ENCODE measurements around the gene ZNF385B.

The ZNF385B gene

GRCh38 chr2:179518830-179519229 is 342.6 kb downstream of the ZNF385B start:
- Histone ChIP-seq H2BK15ac (ENCODE audit: low read depth, poor library complexity, severe bottlenecking) (no peak overlapping the region), H3K79me1 (replicated peaks; ENCODE audit: low read length, poor library complexity, severe bottlenecking) (no peaks in the 10 kb centered on the region), H3K4ac (ENCODE audit: low read depth in 1 of 2, low read length in 2 of 2) (no peak overlapping the region), H3K9ac (ENCODE audit: low read length) (no peak overlapping the region), H3K27me3 (ENCODE audit: control insufficient read depth in 1 of 2, insufficient read depth in 1 of 2, low read length in 2 of 2) (no peaks in the 10 kb centered on the region), H2BK12ac (ENCODE audit: low read length in 2 of 2) (no peak overlapping the region), H3K14ac (ENCODE audit: low read length in 2 of 2) (no peak overlapping the region), H3K4me1 (ENCODE audit: control insufficient read depth, insufficient read depth, low read depth, low read length) (peaks cover 2% of the 10 kb centered on the region), H4K8ac (ENCODE audit: low read length) (no peak overlapping the region), H2AK5ac (ENCODE audit: low read length, severe bottlenecking) (no peak overlapping the region), H3K18ac (ENCODE audit: low read depth in 1 of 2, low read length in 2 of 2) (no peak overlapping the region), H2BK5ac (ENCODE audit: low read depth, low read length, poor library complexity, severe bottlenecking) (no peak overlapping the region), H3K23ac (ENCODE audit: low read length in 2 of 2) (no peak overlapping the region), H3K27ac (ENCODE audit: low read length, poor library complexity, severe bottlenecking) (no peak overlapping the region), H3K36me3 (ENCODE audit: control insufficient read depth in 1 of 2, insufficient read depth in 2 of 2, low read depth in 1 of 2, low read length in 2 of 2) (no peaks in the 10 kb centered on the region), H2AFZ (ENCODE audit: low read depth, low read length) (no peak overlapping the region), H3K9me3 (ENCODE audit: control insufficient read depth, low read length) (peaks cover 6% of the 10 kb centered on the region), H3K4me3 (ENCODE audit: insufficient read depth in 1 of 2, low read depth in 1 of 2, low read length in 2 of 2) (no peak overlapping the region), H2BK120ac (ENCODE audit: low read depth, low read length) (no peak overlapping the region), H3K4me2 (ENCODE audit: low read length, poor library complexity, severe bottlenecking) (no peak overlapping the region), H4K91ac (ENCODE audit: low read length) (no peak overlapping the region)
- WGBS, result 92% methylated on average over 4 of the region's 4 CpGs
- no peak for DNase-seq

- no peak overlapping the region for H4K91ac ChIP-seq (ENCODE audit: low read length)
Observed at GRCh38 chr2:179513181-179513580, 348.2 kb downstream of the ZNF385B start.

GRCh38 chr2:179512281-179513035 is 349.0 kb downstream of the ZNF385B start:
- Histone ChIP-seq H3K4me2 (ENCODE audit: low read length, poor library complexity, severe bottlenecking) (no peak overlapping the region), H2BK5ac (ENCODE audit: low read depth, low read length, poor library complexity, severe bottlenecking) (no peak overlapping the region), H2AFZ (ENCODE audit: low read depth, low read length) (no peak overlapping the region), H3K27me3 (ENCODE audit: control insufficient read depth in 1 of 2, insufficient read depth in 1 of 2, low read length in 2 of 2) (no peaks in the 10 kb centered on the region), H3K4me3 (ENCODE audit: insufficient read depth in 1 of 2, low read depth in 1 of 2, low read length in 2 of 2) (no peak overlapping the region), H3K14ac (ENCODE audit: low read length in 2 of 2) (no peak overlapping the region), H2BK120ac (ENCODE audit: low read depth, low read length) (no peak overlapping the region), H3K4ac (ENCODE audit: low read depth in 1 of 2, low read length in 2 of 2) (no peak overlapping the region), H3K9me3 (ENCODE audit: control insufficient read depth, low read length) (peaks cover 8% of the 10 kb centered on the region), H3K79me1 (replicated peaks; ENCODE audit: low read length, poor library complexity, severe bottlenecking) (no peaks in the 10 kb centered on the region), H3K4me1 (ENCODE audit: control insufficient read depth, insufficient read depth, low read depth, low read length) (no peaks in the 10 kb centered on the region), H4K8ac (ENCODE audit: low read length) (no peak overlapping the region), H3K36me3 (ENCODE audit: control insufficient read depth in 1 of 2, insufficient read depth in 2 of 2, low read depth in 1 of 2, low read length in 2 of 2) (no peaks in the 10 kb centered on the region), H3K27ac (ENCODE audit: low read length, poor library complexity, severe bottlenecking) (no peak overlapping the region), H3K23ac (ENCODE audit: low read length in 2 of 2) (no peak overlapping the region), H3K9ac (ENCODE audit: low read length) (no peak overlapping the region), H3K18ac (ENCODE audit: low read depth in 1 of 2, low read length in 2 of 2) (no peak overlapping the region), H2AK5ac (ENCODE audit: low read length, severe bottlenecking) (no peak overlapping the region), H2BK12ac (ENCODE audit: low read length in 2 of 2) (no peak overlapping the region), H2BK15ac (ENCODE audit: low read depth, poor library complexity, severe bottlenecking) (no peak overlapping the region), H4K91ac (ENCODE audit: low read length) (no peak overlapping the region)
- 71% methylated on average over 1 of the region's 1 CpG for WGBS
- DNase-seq, result no peak

More at GRCh38 chr2:179513181-179513580, 348.2 kb downstream of the ZNF385B start:
- no peak overlapping the region for H2BK12ac ChIP-seq (ENCODE audit: low read length in 2 of 2)
- no peak overlapping the region for H3K4me2 ChIP-seq (ENCODE audit: low read length, poor library complexity, severe bottlenecking)
- H2AK5ac ChIP-seq (ENCODE audit: low read length, severe bottlenecking), result no peak overlapping the region
- no peak overlapping the region for H3K4ac ChIP-seq (ENCODE audit: low read depth in 1 of 2, low read length in 2 of 2)
- H4K8ac ChIP-seq (ENCODE audit: low read length), result no peak overlapping the region
- no peak overlapping the region for H3K18ac ChIP-seq (ENCODE audit: low read depth in 1 of 2, low read length in 2 of 2)
- H2BK15ac ChIP-seq (ENCODE audit: low read depth, poor library complexity, severe bottlenecking), result no peak overlapping the region
- H3K27ac ChIP-seq (ENCODE audit: low read length, poor library complexity, severe bottlenecking), result no peak overlapping the region
- H3K23ac ChIP-seq (ENCODE audit: low read length in 2 of 2), result no peak overlapping the region
- H2BK5ac ChIP-seq (ENCODE audit: low read depth, low read length, poor library complexity, severe bottlenecking), result no peak overlapping the region
- H2BK120ac ChIP-seq (ENCODE audit: low read depth, low read length), result no peak overlapping the region
- no peaks in the 10 kb centered on the region for H3K4me1 ChIP-seq (ENCODE audit: control insufficient read depth, insufficient read depth, low read depth, low read length)
- H3K9ac ChIP-seq (ENCODE audit: low read length), result no peak overlapping the region
- H3K14ac ChIP-seq (ENCODE audit: low read length in 2 of 2), result no peak overlapping the region
- H3K27me3 ChIP-seq (ENCODE audit: control insufficient read depth in 1 of 2, insufficient read depth in 1 of 2, low read length in 2 of 2), result no peaks in the 10 kb centered on the region
- WGBS, result 100% methylated on average over 1 of the region's 1 CpG
- no peak overlapping the region for H3K4me3 ChIP-seq (ENCODE audit: insufficient read depth in 1 of 2, low read depth in 1 of 2, low read length in 2 of 2)
- peak; percentile 1 for DNase-seq
- H3K79me1 ChIP-seq (replicated peaks; ENCODE audit: low read length, poor library complexity, severe bottlenecking), result no peaks in the 10 kb centered on the region
- H3K9me3 ChIP-seq (ENCODE audit: control insufficient read depth, low read length), result peaks cover 8% of the 10 kb centered on the region
- H2AFZ ChIP-seq (ENCODE audit: low read depth, low read length), result no peak overlapping the region
- no peaks in the 10 kb centered on the region for H3K36me3 ChIP-seq (ENCODE audit: control insufficient read depth in 1 of 2, insufficient read depth in 2 of 2, low read depth in 1 of 2, low read length in 2 of 2)

- H3K79me1 ChIP-seq (replicated peaks; ENCODE audit: low read length, poor library complexity, severe bottlenecking), result no peaks in the 10 kb centered on the region
- no peak overlapping the region for H2BK120ac ChIP-seq (ENCODE audit: low read depth, low read length)
- H3K9me3 ChIP-seq (ENCODE audit: control insufficient read depth, low read length), result peaks cover 8% of the 10 kb centered on the region
- H2AK5ac ChIP-seq (ENCODE audit: low read length, severe bottlenecking), result no peak overlapping the region
- H3K9ac ChIP-seq (ENCODE audit: low read length), result no peak overlapping the region
- no peak overlapping the region for H2BK15ac ChIP-seq (ENCODE audit: low read depth, poor library complexity, severe bottlenecking)
- no peaks in the 10 kb centered on the region for H3K27me3 ChIP-seq (ENCODE audit: control insufficient read depth in 1 of 2, insufficient read depth in 1 of 2, low read length in 2 of 2)
- no peak overlapping the region for H3K4me3 ChIP-seq (ENCODE audit: insufficient read depth in 1 of 2, low read depth in 1 of 2, low read length in 2 of 2)
- no peak overlapping the region for H3K4me2 ChIP-seq (ENCODE audit: low read length, poor library complexity, severe bottlenecking)
- WGBS, result 83% methylated on average over 3 of the region's 4 CpGs
- no peak overlapping the region for H4K91ac ChIP-seq (ENCODE audit: low read length)
- no peak overlapping the region for H3K18ac ChIP-seq (ENCODE audit: low read depth in 1 of 2, low read length in 2 of 2)
- no peak overlapping the region for H2BK12ac ChIP-seq (ENCODE audit: low read length in 2 of 2)
- H3K27ac ChIP-seq (ENCODE audit: low read length, poor library complexity, severe bottlenecking), result no peak overlapping the region
- DNase-seq, result no peak
- H3K14ac ChIP-seq (ENCODE audit: low read length in 2 of 2), result no peak overlapping the region
- no peaks in the 10 kb centered on the region for H3K36me3 ChIP-seq (ENCODE audit: control insufficient read depth in 1 of 2, insufficient read depth in 2 of 2, low read depth in 1 of 2, low read length in 2 of 2)
- no peak overlapping the region for H4K8ac ChIP-seq (ENCODE audit: low read length)
- no peaks in the 10 kb centered on the region for H3K4me1 ChIP-seq (ENCODE audit: control insufficient read depth, insufficient read depth, low read depth, low read length)
- no peak overlapping the region for H3K4ac ChIP-seq (ENCODE audit: low read depth in 1 of 2, low read length in 2 of 2)
- H2AFZ ChIP-seq (ENCODE audit: low read depth, low read length), result no peak overlapping the region
- no peak overlapping the region for H2BK5ac ChIP-seq (ENCODE audit: low read depth, low read length, poor library complexity, severe bottlenecking)
- no peak overlapping the region for H3K23ac ChIP-seq (ENCODE audit: low read length in 2 of 2)
Observed at GRCh38 chr2:179511105-179511789, 350.2 kb downstream of the ZNF385B start.
